HepG2 (cell line): ENCODE results near the gene GNG12. TPM values are rescaled to one million over a fixed set of nuclear protein-coding genes. Genes with fewer than 3 reads are reported as not detected.
A peak's percentile ranks its signal among the peaks of the same experiment; 100 is the strongest.

ENCODE experiments used
- FOXK2 ChIP-seq: fragments of 450-650 bp; IDR thresholded peaks from 2 replicates; pipeline ENCODE4 v1.6.1; 2016
- GATA4 ChIP-seq: sonication (generic); IDR thresholded peaks from 2 replicates; pipeline ENCODE4 v1.6.1; 2016; ENCODE audit warnings: antibody characterized with exemption, low read depth, borderline replicate concordance
- MAZ ChIP-seq, 2 experiments: sonication (generic) in 1 of 2; formaldehyde crosslinking in 1 of 2; IDR thresholded peaks; 2 replicates each; pipeline versions ENCODE4 v1.5.0 to v1.6.1; 2012 to 2020; ENCODE audit warnings: low read depth in 2 of 2, mild to moderate bottlenecking in 2 of 2, borderline replicate concordance in 1 of 2, improper control_type of control experiment in 1 of 2, low read length in 1 of 2, missing genetic modification reagents in 1 of 2, moderate library complexity in 1 of 2
- NFKBIZ ChIP-seq: IDR thresholded peaks from 2 replicates; pipeline ENCODE4 v1.6.1; 2018; ENCODE audit warnings: missing genetic modification reagents, missing compliant biosample characterization
- RBAK ChIP-seq: sonication (generic); formaldehyde crosslinking; IDR thresholded peaks from 2 replicates; pipeline ENCODE4 v1.5.1; 2020; ENCODE audit warnings: mild to moderate bottlenecking, missing genetic modification reagents
- SP140L ChIP-seq: sonication (generic); formaldehyde crosslinking; IDR thresholded peaks from 2 replicates; pipeline ENCODE4 v1.4.0; 2020; ENCODE audit warnings: missing genetic modification reagents, borderline replicate concordance
- ZFP36L2 ChIP-seq: sonication (generic); formaldehyde crosslinking; IDR thresholded peaks from 2 replicates; pipeline ENCODE4 v1.4.0; 2020; ENCODE audit warnings: missing genetic modification reagents
- ZFP41 ChIP-seq: sonication (generic); formaldehyde crosslinking; IDR thresholded peaks from 2 replicates; pipeline ENCODE4 v1.4.0; 2020; ENCODE audit warnings: mild to moderate bottlenecking, missing genetic modification reagents, borderline replicate concordance
- ZIK1 ChIP-seq: sonication (generic); formaldehyde crosslinking; IDR thresholded peaks from 2 replicates; pipeline ENCODE4 v1.5.0; 2020; ENCODE audit warnings: mild to moderate bottlenecking, low read depth, missing genetic modification reagents, borderline replicate concordance
- ZKSCAN1 ChIP-seq: fragments of 150-350 bp; IDR thresholded peaks from 2 replicates; pipeline ENCODE4 v1.6.1; 2014; ENCODE audit warnings: low read length
- ZNF12 ChIP-seq: sonication (generic); formaldehyde crosslinking; IDR thresholded peaks from 2 replicates; pipeline ENCODE4 v1.5.0; 2020; ENCODE audit warnings: missing genetic modification reagents
- ZNF326 ChIP-seq: sonication (generic); formaldehyde crosslinking; IDR thresholded peaks from 2 replicates; pipeline ENCODE4 v1.4.0; 2020; ENCODE audit warnings: missing genetic modification reagents, borderline replicate concordance
- ZNF619 ChIP-seq: sonication (generic); formaldehyde crosslinking; IDR thresholded peaks from 2 replicates; pipeline ENCODE4 v1.4.0; 2020; ENCODE audit warnings: mild to moderate bottlenecking, missing genetic modification reagents
- ZNF703 ChIP-seq: sonication (generic); formaldehyde crosslinking; IDR thresholded peaks from 2 replicates; pipeline ENCODE4 v1.5.1; 2020; ENCODE audit warnings: missing genetic modification reagents, mild to moderate bottlenecking, moderate library complexity, borderline replicate concordance
- ZNF780A ChIP-seq: sonication (generic); formaldehyde crosslinking; IDR thresholded peaks from 2 replicates; pipeline ENCODE4 v1.8.0; 2022; ENCODE audit warnings: mild to moderate bottlenecking, missing genetic modification reagents, moderate library complexity
- ZSCAN21 ChIP-seq: sonication (generic); formaldehyde crosslinking; IDR thresholded peaks from 2 replicates; pipeline ENCODE4 v1.8.0; 2022; ENCODE audit warnings: mild to moderate bottlenecking, missing genetic modification reagents, moderate library complexity, borderline replicate concordance
- polyA plus RNA-seq, 8 experiments: library from polyadenylated mRNA; depleted of rRNA in 3 of 8; stranded (reverse) in 7 of 8; unstranded in 1 of 8; fragments of >200 nt; fragmentation: Illumina TruSeq in 4 of 8; extraction: Trizol in 4 of 8; gene quantifications; 2 replicates each; pipeline versions ENCODE4 v1.2.1 to v1.2.3, GENCODE V29; 2011 to 2016; ENCODE audit warnings: low read depth in 4 of 8, missing spikeins in 1 of 8, mixed read lengths in 1 of 8; ENCODE audit not compliant: insufficient read depth in 1 of 8
- total RNA-seq, 5 experiments: library from RNA; depleted of rRNA; stranded (reverse); fragments of >200 nt; fragmentation: Illumina TruSeq; extraction: Trizol; gene quantifications; 2 replicates each; pipeline ENCODE4 v1.2.3, GENCODE V29; 2016; ENCODE audit warnings: low read depth in 1 of 5
- TF ChIP-seq, protein P1 (sequence below): sonication (generic); formaldehyde crosslinking; IDR thresholded peaks from 2 replicates; pipeline ENCODE4 v1.5.0; 2020; ENCODE audit warnings: mild to moderate bottlenecking, missing genetic modification reagents
- TF ChIP-seq, protein P2 (sequence below): sonication (generic); IDR thresholded peaks from 2 replicates; pipeline ENCODE4 v1.6.1; 2016; ENCODE audit warnings: low read depth, borderline replicate concordance
- TF ChIP-seq, protein P3 (sequence below): sonication (generic); formaldehyde crosslinking; IDR thresholded peaks from 2 replicates; pipeline ENCODE4 v1.8.1; 2023; ENCODE audit warnings: mild to moderate bottlenecking, moderate library complexity, missing genetic modification reagents
- TF ChIP-seq, protein P4 (sequence below): sonication (generic); formaldehyde crosslinking; IDR thresholded peaks from 2 replicates; pipeline ENCODE4 v1.8.0; 2022; ENCODE audit warnings: mild to moderate bottlenecking, missing genetic modification reagents
- TF ChIP-seq, protein P5 (sequence below): sonication (generic); formaldehyde crosslinking; IDR thresholded peaks from 2 replicates; pipeline ENCODE4 v1.5.0; 2020; ENCODE audit warnings: mild to moderate bottlenecking, missing genetic modification reagents

GNG12 gene
- total and polyA plus RNA-seq, 2 of the 13 experiments (the other 11 are each of a cell fraction or from before 2014, with no cell fraction given): 0.11 TPM

DNA sequence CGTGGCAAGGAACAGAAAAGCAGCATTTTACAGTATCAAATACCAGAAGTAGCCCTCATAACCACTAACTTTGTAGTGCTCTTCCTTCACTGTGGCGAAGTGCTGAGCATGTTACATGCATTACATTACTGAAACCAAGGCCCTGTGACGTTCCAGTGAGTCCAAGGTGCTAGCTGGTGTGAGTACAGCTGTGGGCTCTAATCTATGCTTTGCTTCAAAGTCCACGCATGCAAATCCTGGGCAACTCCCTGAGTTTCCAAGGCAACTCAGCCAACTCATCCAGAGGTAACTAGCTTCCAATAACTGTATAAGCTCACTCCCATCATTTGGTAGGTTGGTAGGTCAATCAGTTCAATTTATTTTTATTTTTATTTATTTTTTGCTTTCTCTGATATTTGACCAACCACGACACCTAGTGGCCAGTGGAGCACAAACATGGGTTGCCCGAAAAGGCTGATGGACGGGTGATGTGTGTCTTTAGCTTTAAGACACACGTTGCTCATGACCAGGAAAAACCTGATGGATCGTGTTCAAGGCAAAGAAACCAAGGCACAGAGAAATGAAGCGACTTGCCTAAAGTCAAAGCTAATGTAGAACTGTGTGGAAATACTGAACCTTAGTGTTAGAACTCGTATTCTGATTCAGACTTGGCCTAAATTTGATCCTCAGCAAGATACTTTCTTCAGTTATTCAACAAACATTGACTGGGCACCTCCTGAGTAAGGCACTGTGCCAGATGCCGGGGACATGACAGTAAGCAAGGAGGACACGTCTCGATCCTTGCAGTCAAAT lies 73.0 kb downstream of the GNG12 start (continued):
- 0 out of 2 replicates have a peak, but pooled peaks have one; percentile 23 for TF ChIP-seq GATA4
- TF ChIP-seq, protein P1, sequence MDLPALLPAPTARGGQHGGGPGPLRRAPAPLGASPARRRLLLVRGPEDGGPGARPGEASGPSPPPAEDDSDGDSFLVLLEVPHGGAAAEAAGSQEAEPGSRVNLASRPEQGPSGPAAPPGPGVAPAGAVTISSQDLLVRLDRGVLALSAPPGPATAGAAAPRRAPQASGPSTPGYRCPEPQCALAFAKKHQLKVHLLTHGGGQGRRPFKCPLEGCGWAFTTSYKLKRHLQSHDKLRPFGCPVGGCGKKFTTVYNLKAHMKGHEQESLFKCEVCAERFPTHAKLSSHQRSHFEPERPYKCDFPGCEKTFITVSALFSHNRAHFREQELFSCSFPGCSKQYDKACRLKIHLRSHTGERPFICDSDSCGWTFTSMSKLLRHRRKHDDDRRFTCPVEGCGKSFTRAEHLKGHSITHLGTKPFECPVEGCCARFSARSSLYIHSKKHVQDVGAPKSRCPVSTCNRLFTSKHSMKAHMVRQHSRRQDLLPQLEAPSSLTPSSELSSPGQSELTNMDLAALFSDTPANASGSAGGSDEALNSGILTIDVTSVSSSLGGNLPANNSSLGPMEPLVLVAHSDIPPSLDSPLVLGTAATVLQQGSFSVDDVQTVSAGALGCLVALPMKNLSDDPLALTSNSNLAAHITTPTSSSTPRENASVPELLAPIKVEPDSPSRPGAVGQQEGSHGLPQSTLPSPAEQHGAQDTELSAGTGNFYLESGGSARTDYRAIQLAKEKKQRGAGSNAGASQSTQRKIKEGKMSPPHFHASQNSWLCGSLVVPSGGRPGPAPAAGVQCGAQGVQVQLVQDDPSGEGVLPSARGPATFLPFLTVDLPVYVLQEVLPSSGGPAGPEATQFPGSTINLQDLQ: no peak
- TF ChIP-seq, protein P2, sequence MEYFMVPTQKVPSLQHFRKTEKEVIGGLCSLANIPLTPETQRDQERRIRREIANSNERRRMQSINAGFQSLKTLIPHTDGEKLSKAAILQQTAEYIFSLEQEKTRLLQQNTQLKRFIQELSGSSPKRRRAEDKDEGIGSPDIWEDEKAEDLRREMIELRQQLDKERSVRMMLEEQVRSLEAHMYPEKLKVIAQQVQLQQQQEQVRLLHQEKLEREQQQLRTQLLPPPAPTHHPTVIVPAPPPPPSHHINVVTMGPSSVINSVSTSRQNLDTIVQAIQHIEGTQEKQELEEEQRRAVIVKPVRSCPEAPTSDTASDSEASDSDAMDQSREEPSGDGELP: peak; percentile 95
- no peak for TF ChIP-seq ZNF780A
- TF ChIP-seq, protein P3, sequence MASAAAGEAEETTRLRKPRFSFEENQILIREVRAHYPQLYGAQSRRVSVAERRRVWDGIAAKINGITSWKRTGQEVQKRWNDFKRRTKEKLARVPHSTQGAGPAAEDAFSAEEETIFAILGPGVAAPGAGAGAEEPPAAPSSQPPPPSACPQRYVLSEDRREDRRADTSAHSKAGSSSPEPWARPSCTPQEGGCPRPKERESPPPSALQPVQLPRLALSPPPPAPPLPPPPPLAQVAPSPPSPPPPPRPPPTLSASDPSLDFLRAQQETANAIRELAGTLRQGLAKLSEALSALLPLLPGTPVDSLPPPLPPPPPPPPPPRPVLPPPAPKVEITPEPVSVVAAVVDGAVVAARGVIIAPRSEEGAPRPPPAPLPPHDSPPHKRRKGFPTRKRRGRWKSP (CRISPR knock-in tag): no peak
- no peak for TF ChIP-seq RBAK
- no peak for TF ChIP-seq NFKBIZ (CRISPR knock-in tag)
- no peak for TF ChIP-seq ZNF619 (CRISPR knock-in tag)
- no peak for TF ChIP-seq ZNF703 (CRISPR knock-in tag)
- TF ChIP-seq ZNF12 (CRISPR knock-in tag): no peak
- TF ChIP-seq FOXK2: no peak
- no peak for TF ChIP-seq ZFP36L2 (CRISPR knock-in tag)
- no peak for TF ChIP-seq ZSCAN21 (CRISPR knock-in tag)
- TF ChIP-seq, protein P4, sequence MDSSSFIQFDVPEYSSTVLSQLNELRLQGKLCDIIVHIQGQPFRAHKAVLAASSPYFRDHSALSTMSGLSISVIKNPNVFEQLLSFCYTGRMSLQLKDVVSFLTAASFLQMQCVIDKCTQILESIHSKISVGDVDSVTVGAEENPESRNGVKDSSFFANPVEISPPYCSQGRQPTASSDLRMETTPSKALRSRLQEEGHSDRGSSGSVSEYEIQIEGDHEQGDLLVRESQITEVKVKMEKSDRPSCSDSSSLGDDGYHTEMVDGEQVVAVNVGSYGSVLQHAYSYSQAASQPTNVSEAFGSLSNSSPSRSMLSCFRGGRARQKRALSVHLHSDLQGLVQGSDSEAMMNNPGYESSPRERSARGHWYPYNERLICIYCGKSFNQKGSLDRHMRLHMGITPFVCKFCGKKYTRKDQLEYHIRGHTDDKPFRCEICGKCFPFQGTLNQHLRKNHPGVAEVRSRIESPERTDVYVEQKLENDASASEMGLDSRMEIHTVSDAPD (CRISPR knock-in tag): no peak
- TF ChIP-seq, protein P5, sequence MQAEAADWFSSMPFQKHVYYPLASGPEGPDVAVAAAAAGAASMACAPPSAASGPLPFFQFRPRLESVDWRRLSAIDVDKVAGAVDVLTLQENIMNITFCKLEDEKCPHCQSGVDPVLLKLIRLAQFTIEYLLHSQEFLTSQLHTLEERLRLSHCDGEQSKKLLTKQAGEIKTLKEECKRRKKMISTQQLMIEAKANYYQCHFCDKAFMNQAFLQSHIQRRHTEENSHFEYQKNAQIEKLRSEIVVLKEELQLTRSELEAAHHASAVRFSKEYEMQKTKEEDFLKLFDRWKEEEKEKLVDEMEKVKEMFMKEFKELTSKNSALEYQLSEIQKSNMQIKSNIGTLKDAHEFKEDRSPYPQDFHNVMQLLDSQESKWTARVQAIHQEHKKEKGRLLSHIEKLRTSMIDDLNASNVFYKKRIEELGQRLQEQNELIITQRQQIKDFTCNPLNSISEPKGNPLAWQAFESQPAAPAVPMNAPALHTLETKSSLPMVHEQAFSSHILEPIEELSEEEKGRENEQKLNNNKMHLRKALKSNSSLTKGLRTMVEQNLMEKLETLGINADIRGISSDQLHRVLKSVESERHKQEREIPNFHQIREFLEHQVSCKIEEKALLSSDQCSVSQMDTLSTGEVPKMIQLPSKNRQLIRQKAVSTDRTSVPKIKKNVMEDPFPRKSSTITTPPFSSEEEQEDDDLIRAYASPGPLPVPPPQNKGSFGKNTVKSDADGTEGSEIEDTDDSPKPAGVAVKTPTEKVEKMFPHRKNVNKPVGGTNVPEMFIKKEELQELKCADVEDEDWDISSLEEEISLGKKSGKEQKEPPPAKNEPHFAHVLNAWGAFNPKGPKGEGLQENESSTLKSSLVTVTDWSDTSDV (CRISPR knock-in tag): no peak
- TF ChIP-seq ZFP41 (CRISPR knock-in tag): no peak
- no peak for TF ChIP-seq ZIK1 (CRISPR knock-in tag)
- no peak for TF ChIP-seq SP140L (CRISPR knock-in tag)
- TF ChIP-seq ZKSCAN1: no peak
- no peak for TF ChIP-seq ZNF326 (CRISPR knock-in tag)
- TF ChIP-seq MAZ (IDR thresholded peaks at IDR 0.05; ENCODE audit: borderline replicate concordance, low read depth, low read length): no peak
- no peak for TF ChIP-seq MAZ (CRISPR knock-in tag; IDR thresholded peaks at IDR 0.05; ENCODE audit: low read depth)
